Frontal cortex (tissue), 4 donors: Measurements from ENCODE around the gene PTPRN2. TPM values are rescaled to one million over a fixed set of nuclear protein-coding genes. Genes with fewer than 3 reads are reported as not detected.

ENCODE experiments used
- DNase-seq, 2 donors: peaks; one replicate each; pipeline ENCODE4 v3.0.0; 2012; ENCODE audit warnings: low spot score in 2 of 2
- FAIRE-seq: peaks from 2 replicates; lab custom pipeline; 2012; peaks lifted over from hg19 to GRCh38; lab: Jason Lieb, UNC
- total RNA-seq: library from RNA; depleted of rRNA; stranded (reverse); fragments of >200 nt; gene quantifications from one replicate; pipeline ENCODE4 v1.2.3, GENCODE V29; 2014
- donor health status: control.
- donor health status: control.
- donor health status: control.

PTPRN2 gene
- total RNA-seq, 1 donor from 2014 or later = 52.2 TPM

DNA sequence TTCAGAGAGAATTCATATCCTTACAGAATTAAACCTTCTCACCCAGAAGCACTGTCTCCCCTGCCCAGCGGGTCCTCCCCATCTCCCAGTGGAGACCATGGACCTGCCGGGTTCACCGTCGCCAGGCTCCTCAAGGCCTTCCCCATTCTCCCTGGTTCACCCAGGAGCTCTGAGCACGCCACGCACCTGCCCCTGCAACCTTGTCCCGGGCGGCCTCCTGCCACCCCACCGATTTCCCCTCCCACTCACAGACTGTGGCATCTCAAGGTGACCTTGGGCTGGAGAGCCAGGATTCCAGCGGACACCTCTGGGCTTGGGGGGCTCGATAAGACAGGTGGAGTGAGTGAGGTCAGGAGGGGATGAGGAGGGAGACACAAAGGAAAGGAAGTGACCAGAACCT is 135.3 kb downstream of the PTPRN2 start:
- no peak for FAIRE-seq

DNA sequence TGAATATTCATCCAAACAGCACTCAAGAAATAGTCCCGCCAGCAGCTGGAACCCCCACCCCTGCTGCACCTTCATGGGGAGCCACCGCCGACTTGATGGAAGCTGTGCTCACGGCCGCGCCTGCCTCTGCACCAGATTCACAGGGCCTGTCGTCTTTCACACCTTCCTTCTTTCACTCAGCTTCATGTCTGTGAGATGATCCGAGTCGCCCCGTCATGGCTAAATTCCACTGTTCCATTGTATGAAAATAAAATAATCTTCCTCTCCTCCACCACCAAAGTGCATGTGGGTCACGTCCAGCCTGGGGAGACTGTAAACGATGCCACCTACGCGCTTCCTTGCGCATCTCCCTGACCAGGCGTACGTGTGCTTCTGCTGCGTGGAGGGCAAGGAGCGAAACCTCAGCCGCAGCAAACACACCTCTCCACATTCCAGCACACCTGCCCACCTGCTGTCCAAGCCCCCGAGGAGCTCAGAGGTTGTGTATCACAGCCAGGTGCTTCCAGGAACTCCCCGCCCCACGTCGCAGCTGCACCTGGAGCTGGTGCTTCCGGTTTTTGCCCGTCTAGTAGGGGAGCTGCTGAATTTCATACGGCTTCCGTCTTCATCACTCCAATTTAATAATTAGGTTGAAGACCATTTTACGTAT is 137.0 kb downstream of the PTPRN2 start:
- FAIRE-seq (no peak), DNase-seq (no peak)

More for the DNA sequence above, 135.3 kb downstream of the PTPRN2 start:
- no peak for DNase-seq

DNA sequence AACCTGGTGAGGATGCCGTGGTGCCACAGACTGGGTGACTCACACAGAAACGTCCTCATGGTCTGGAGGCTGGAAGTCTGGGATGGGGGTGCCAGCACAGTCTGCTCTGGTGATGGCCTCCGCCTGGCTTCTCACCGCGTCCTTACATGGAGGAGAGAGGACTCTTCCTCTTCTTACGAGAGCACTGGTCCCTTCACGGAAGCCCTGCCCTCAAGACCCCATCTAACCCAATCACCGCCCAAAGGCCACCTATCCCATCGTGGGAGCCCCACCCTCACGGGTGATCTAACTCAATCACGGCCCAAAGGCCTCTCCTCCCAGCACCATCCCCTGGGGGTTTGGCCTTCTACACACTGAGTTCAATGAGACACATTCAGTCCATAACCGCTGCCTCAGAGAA is 137.7 kb downstream of the PTPRN2 start:
- FAIRE-seq (no peak), DNase-seq (no peak)

DNA sequence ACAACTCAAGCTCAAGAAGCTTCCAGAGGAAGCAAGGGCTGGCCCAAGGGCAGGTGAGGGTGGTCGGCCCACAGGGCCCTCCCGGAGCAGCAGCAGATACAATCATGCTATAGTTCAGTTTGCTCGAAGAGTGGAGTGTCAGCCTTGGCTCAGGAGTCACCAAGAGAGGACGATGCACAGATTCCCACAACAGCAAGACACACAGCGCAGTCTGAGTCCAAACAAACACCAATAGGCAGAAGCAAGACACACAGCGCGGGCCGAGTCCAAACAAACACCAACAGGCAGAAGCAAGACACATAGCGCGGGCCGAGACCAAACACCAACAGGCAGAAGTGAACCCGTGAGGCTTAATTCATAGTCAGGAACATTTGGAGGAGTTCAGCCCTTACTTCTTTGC is 138.4 kb downstream of the PTPRN2 start:
- no peak for FAIRE-seq
- DNase-seq = no peak

DNA sequence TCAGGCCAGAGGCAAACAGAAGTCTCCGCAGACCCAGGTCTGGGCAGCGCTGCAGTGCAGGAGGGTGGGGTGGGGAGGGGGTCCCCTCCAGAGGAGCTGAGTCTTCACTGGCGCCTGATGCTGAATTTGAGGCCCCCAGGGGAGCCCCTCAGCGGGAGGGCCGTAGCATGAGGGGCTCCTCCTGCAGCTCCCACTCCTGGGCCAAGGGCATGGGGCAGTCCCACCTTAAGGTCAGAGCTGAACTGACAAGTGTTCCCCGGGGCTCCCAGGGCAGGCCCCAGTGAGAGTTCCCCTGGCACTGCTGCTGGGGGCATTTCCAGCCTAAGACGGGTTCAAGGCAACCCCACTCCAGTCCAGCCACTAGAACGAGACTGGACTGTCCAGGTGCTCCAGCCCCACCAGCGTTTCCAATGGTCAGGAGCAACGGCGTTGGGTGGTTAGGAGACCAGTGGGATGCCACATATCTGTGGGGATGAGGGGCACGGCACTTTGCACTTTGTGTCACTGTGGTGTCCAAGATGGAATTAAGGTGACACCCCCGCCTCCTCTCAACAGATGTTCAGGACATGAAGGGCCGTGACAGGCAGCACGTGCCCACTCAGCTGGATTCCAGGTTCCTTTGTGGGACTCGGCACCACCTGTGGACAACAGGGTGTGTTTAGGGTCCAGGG is 139.1 kb downstream of the PTPRN2 start:
- DNase-seq (no peak), FAIRE-seq (no peak)

DNA sequence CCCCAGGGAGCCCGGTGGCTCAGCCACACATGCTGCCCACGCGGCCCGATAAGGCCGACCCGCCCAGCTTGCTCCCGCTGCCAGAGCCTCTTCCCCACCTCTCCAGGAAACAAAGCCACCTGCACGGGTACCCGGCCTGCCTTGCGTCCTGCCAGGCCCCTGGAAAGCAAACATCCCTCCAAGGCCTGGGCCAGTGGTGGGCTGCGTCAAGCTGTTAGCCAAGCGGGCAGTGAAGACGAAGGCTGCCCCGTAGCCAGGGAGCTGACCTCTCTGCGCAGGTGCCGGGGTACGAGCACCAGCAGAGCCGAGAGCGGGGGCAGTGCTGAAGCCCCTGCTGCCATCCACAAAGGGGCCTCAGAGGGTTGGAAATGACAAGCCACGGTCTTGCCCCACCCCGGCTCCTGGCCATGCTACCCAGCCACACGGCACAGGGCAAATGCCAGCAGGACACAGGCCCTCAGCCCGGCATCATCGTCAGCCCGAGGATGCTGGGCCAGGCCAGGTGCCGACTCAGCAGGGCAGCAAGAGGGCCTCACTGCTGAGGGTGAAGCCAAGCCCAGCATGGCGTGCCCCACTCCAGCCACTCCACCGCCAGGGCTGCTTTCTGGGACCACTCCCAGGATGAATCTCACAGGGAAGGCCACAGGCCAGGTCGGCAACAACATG is 140.0 kb downstream of the PTPRN2 start:
- DNase-seq (no peak), FAIRE-seq (no peak)

DNA sequence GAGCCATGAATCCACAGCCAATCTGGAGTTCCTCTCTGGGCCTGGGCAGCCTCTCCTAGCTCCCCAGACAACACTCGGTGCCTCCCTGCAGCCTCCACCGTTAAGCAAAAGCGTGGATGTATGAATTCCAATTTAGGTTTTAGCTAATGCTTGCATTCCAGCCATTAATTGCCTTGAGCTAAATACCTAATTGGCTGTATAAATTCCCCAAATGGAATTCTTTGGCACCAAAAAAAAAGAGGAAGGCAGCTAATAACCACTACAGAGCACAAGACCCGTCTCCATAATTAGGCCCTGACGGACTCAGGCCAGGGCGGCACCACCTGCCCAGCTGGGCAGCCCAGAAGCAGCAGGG is 140.5 kb downstream of the PTPRN2 start:
- DNase-seq (no peak), FAIRE-seq (no peak)

DNA sequence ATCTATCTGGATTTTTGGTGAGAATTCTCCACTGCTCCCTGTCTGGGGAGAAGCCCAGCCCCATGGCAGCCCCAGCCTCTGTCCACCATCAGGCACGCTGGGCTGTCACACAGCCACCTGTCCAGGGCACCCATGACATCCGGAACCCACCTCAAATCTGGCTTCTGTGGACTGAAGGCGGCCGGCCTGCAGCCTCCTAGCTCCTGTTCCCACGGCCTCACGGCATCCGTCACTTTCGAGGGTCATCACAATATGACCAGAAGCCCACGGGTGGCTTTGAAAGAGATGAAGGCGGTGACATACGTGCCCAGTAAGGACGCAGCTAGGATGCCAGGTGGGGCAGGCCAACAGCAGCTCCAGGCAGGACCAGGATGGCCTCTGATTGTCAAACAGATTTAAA is 140.9 kb downstream of the PTPRN2 start:
- no peak for FAIRE-seq
- DNase-seq = no peak

DNA sequence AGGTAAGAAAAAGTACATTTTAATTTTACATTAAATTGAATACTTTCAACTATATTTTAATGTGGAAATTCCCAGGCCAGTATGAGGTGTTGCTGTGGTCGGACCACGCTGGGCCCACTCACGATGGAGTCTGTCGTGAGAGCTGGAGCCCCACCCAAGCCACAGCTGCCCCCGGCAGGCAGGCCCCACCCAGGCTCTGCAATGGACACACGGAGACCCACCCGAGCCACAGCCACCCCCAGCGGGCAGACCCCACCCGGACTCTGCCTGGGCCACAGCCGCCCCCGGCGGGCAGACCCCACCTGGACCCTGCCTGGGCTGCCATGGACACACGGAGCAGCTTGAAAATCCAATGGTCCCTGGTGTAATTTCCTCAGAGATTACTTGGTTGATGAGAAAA is 141.3 kb downstream of the PTPRN2 start:
- DNase-seq = no peak
- FAIRE-seq = no peak

DNA sequence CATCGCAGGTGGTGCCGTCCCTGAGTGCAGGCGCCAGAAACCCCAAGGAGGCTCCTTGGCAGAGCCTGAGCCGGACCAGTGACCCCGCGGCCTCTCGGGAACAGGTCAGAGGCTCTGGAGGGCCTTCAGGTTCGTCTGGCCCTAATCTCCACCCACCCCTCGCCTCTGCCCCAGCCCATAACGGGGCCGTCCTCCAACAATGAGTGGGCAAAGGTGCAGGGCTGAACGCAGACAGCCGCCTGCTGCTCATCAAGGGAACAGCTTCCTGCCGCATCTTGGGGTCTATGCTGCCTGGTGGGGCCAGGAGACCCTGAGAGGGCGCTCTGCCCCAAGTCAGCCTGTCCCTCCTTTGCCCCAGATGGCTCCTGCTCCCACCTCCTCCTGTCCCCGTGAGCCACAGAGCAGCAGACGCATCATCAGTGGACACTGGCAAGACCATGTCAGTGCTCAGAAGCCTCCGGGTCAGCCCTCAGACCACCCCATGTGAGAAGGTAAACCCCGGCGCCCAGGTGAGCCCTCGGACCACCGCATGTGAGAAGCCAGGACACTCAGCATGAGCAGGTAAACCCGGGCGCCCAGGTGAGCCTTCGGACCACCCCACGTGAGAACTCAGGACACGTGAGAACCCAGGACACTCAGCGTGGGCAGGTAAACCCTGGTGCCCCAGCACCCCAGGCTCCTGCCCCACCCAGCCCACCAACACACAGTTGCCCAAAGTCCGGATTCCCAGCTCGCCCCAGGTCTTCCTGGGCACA is 142.0 kb downstream of the PTPRN2 start:
- DNase-seq (no peak), FAIRE-seq (no peak)

DNA sequence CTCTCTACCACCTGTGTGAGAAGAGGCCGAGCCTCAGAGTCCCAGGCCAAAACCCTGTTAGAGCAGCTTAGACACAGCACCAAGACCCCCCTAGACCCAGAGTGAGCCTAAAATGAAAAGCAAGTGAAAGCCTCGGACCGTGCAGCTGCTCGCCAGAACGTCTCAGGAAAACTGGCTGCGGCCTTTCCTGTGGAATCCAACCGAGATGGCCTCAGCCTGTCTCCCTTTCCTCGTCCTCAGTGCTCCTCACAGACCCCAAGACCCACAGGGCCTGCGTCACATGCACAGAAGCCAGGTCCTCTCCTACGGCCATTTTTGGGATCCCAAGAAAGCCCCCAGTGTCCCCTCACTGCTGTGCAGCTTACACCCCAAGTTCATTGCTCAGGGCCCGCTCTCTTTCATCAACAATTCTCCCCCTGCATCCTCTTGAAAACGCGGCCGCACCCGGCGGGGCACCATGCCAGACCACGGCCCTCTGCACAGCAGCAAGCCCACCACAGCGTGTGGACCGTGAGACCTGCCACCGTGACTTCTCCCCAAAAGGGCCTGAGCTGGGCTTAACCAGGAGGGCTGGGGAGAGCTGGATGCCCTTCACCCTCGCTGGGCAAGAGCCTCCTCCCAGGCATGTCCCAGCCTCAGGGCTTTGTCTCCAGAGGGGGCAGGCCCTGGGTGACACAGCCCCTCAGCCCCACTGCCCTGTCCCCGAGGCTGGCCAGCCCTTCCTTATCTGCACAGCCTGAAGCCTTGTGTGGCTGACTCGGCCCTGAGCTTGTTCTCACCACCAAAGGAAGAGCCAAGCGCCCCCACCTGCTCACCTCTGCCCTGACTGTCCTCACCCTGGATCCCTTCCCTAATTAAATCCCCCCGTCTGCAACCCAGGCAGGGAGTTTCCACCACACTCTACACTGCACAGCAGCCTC is 142.9 kb downstream of the PTPRN2 start:
- no peak for DNase-seq
- no peak for FAIRE-seq

DNA sequence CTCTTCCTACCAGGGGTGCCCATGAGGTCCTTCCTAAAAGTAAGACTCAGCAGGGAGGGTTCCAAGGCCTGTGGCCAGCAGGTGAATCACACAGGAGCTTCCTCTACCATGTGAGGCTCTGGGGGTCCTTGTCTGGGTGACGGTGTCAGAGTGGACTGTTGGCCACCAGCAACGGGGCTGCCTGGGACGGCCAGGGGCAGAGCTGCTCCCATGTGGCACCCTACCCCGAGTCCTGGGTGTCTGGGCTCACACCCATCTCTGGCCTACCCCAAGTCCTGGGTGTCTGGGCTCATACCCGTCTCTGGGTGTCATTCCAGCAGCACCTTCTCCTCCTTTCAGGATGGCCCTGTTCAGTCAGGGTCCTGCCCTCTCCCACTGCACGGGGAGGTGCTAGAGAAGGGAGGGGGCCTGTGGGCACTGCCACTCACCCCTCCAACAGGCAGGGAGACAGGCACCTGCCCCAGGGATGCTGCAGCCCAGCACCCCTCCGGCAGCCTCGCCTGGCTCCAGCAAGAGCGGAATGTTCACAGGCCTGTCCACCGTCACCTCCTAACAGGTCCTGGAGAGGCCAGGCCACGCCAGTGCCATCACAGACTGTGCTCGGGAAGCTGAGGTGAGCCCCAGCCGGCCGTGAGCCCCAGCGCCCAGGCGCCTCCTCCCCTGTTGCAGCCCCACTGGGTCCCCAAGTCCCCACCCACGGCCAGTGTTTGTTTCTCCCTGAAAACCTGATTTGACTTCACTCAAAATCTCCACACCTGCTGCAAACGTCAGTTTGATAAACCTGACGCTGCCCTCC is 143.7 kb downstream of the PTPRN2 start:
- DNase-seq = no peak
- no peak for FAIRE-seq

DNA sequence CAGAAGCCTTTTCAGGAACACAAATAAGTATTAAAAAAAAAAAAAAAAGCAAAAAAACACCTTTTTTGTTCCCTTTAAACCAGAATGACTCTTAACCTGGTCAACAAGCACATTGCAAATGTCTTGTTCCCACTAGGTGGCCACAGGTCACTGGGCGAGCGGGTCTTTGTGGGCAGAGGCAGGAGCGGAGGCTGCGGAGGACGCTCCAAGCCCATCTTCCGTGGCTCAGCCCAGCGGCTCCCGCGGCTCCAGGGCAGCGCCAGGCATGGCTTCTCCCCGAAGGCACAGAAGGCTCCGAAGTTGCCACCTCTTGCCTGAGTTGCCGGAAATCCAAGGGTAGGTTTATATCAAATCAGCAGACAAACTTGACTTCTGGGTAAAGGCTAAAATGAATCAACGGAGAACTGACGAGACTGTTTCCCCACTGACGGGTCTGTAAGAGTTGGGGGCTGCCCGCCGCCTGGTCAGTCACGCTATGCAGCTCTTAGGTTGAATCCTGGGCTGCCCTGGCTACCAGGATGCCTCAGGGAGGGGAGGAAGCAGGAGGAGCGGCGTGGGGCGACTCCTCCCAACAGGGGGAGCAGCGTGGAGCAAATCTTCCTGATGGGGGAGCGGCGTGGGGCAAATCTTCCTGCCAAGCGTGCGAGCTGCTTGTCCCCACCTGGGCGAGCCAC is 144.5 kb downstream of the PTPRN2 start:
- DNase-seq (no peak), FAIRE-seq (no peak)

DNA sequence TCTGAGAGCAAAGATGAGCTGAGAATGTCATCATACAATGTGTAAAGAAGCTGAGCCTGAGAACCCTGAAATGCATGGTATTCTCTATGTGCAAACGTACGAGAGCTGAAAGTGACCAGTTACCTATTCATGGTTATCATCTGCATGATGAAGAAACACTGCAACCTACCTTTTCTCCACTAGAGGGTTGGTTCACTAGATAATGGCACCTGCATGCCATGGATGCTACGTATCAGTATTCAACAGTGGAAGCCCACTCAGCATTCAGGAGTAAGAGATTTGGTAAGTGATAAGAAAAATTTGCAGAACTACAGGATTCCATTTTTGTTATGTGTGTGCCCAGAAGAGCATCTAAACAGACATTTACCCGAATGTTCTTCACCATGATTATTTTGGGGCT is 145.4 kb downstream of the PTPRN2 start:
- DNase-seq (no peak), FAIRE-seq (no peak)

DNA sequence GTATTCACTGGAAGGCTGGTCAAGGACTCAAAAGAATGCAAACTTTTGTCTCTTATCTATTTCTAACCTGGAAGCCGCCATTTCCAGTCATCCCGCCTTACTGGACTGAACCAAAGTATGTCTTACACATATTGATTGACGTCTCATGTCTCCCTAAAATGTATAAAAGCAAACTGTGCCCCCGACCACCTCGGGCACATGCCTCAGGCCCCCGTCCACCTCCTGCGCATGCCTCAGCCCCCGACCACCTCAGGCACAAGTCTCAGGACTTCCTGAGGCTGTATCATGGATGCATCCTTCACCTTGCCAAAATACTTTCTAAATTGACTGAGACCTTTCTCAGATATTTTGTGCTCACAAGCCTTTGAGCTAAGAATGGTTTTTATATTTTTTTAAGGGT is 148.6 kb downstream of the PTPRN2 start:
- DNase-seq = no peak

DNA sequence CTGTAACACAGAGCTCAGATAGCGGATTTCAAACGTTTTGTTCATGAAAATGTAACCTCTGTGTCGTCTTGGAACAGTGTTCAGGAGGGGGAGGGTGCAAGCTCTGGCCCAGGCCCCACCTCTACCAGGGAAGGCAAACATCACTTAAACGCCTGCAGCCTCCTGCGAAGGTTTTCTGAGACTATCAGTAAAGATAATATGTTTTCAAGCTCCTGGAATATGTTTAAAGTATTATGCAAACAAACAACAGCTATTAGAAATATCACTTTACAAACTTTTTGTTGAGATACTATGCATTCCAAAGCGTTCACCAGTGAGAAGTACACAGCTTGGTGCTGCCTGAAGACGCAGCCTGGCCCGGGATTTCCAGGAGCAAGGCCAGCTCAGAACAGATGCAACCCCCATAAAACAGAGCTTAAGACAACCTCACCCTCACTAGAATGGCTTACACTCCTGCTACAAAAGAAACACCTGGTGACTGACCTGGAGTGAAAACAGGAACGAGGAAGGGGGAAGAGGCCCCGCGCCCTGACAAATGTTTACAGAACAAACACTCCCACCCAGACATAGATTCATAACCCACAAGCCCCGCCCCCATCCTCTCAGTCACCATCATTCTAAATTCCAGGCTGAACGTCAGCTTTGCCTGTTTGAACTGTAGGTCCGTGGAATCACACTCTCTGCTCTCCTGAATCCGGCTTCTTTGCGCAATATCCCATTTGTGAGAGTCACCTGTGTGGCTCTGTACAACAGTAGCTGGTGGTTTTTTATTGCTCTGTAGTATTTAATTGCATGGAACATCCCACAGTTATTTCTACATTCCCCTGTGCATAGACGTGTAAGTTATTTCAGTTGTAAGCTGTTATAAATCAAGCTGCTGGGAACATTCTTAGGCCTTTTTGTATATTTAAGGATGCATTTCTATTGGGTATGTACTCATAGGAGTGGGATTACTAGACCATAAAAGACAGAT is 155.0 kb downstream of the PTPRN2 start:
- FAIRE-seq = no peak
- DNase-seq = no peak

More for the DNA sequence above, 148.6 kb downstream of the PTPRN2 start:
- no peak for FAIRE-seq

DNA sequence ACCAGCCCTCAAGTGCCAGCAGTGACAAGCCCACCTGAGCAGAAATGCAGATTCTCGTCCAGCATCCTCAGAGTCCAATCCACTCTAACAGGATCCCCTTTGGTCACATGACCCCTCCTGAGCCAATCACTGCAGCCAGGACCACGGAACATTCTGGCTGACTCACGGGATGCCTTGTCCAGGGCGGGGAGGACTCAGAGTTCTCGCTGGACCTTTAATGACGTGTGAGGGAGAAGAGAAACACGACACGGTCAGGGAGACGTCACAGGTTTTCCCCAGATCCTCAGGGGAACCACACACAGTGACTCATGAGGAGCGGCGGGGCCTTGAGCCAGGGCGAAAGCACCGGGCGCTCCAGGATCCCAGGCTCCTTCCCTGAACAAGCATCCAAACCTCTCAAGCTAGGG is 155.7 kb downstream of the PTPRN2 start:
- no peak for FAIRE-seq
- DNase-seq = no peak
